Stomach (tissue), 9 donors: Measurements from ENCODE around the gene DPPA5. TPM values are rescaled to one million over a fixed set of nuclear protein-coding genes. Genes with fewer than 3 reads are reported as not detected.
"Not testable (repeated sequence)": the region's sequence is repeated elsewhere in the genome, so short reads cannot be mapped to it uniquely, and the experiment has no call there.

ENCODE experiments used
- DNase-seq, 2 donors: peaks; one replicate each; pipeline versions ENCODE4 v3.0.0 to v3.0.0-alpha.2; 2013 to 2019
- H3K27ac ChIP-seq, 5 donors: fragments of 200-600 bp in 4 of 5; sonication (generic) in 4 of 5; one replicate each; pipeline ENCODE4 v1.5.1; 2013 to 2019; ENCODE audit warnings: mild to moderate bottlenecking in 1 of 5, moderate library complexity in 1 of 5
- H3K27me3 ChIP-seq, 3 donors: fragments of 200-600 bp; sonication (generic); one replicate each; pipeline ENCODE4 v1.5.1; 2017 to 2019; ENCODE audit warnings: mixed run types in 1 of 3
- H3K36me3 ChIP-seq, 4 donors: fragments of 200-600 bp; sonication (generic); 1 replicate in 3 of 4; 2 replicates in 1 of 4; pipeline ENCODE4 v1.5.1; 2016 to 2019
- H3K4me1 ChIP-seq, 4 donors: fragments of 200-600 bp; sonication (generic); one replicate each; pipeline ENCODE4 v1.5.1; 2016 to 2019
- H3K4me3 ChIP-seq, 4 donors: fragments of 200-600 bp; sonication (generic) in 3 of 4; one replicate each; pipeline ENCODE4 v1.5.1; 2016 to 2019; ENCODE audit warnings: mild to moderate bottlenecking in 1 of 4
- H3K9me3 ChIP-seq, 4 donors: fragments of 200-600 bp; sonication (generic); one replicate each; pipeline ENCODE4 v1.5.1; 2016 to 2019
- EP300 ChIP-seq: sonication (generic); formaldehyde crosslinking; IDR thresholded peaks from one replicate; pipeline ENCODE4 v1.6.1; 2017; ENCODE audit warnings: antibody characterized with exemption
- POLR2A ChIP-seq, 4 donors: fragments of 450-650 bp; IDR thresholded peaks; one replicate each; pipeline ENCODE4 v1.6.1; 2016; ENCODE audit warnings: antibody characterized with exemption in 4 of 4, control low read depth in 2 of 4, mild to moderate bottlenecking in 1 of 4, moderate library complexity in 1 of 4
- POLR2AphosphoS5 ChIP-seq, 3 donors: sonication (generic); formaldehyde crosslinking; IDR thresholded peaks; one replicate each; pipeline ENCODE4 v1.6.1; 2016; ENCODE audit warnings: antibody characterized with exemption in 3 of 3
- WGBS, 5 donors: extraction: QIAGEN DNeasy Blood & Tissue Kit in 3 of 5; methylation state at CpG; one replicate each; pipeline versions ENCODE4 v1.1.5 to v1.1.7; 2013 to 2018; 5-methylcytosine and 5-hydroxymethylcytosine counted together
- intact Hi-C: fragments of 100-400 bp; cut with DNase I; formaldehyde crosslinking; loops from one replicate; pipeline ENCODE4 v1.15.1; 2023; ENCODE audit warnings: low total_unique reads
- polyA plus RNA-seq, 3 donors: library from polyadenylated mRNA; stranded (reverse); fragments of 200-250 nt; gene quantifications; one replicate each; pipeline ENCODE4 v1.2.3, GENCODE V29; 2013
- total RNA-seq, 5 donors: library from RNA; depleted of rRNA; stranded (reverse); fragments of >200 nt; gene quantifications; one replicate each; pipeline versions ENCODE4 v1.1.0 to v1.2.3, GENCODE V29; 2014 to 2016
- TF ChIP-seq, protein P1 (sequence below), 7 experiments: fragments of 450-650 bp in 4 of 7; fragments of 200-600 bp in 3 of 7; sonication (generic) in 3 of 7; IDR thresholded peaks; one replicate each; pipeline ENCODE4 v1.5.1; 2016 to 2019; ENCODE audit warnings: antibody characterized with exemption in 7 of 7, control low read depth in 2 of 7, mild to moderate bottlenecking in 1 of 7
- donor health status: healthy with polysubstance abuse.
- donor health status: Bipolar disorder and iron deficiency.
- donor health status: healthy.

Gene DPPA5
- total and polyA plus RNA-seq, 8 donors, result not detected

- no peak for DNase-seq
Measured at GRCh38 chr6:73393278-73393677, 39.2 kb upstream of the DPPA5 start.

GRCh38 chr6:73392188-73392587 lies 38.1 kb upstream of the DPPA5 start:
- peaks cover 0 to 13% (median 5%) of the 10 kb centered on the region in 4 donors for H3K4me1 ChIP-seq
- H3K27me3 ChIP-seq, intact Hi-C loops, DNase-seq, H3K36me3 ChIP-seq, H3K4me3 ChIP-seq, H3K27ac ChIP-seq, H3K9me3 ChIP-seq: not testable (repeated sequence)
- 54 to 72% (median 62%) methylated on average over 4 of the region's 4 CpGs for WGBS, 5 donors

More at GRCh38 chr6:73393278-73393677, 39.2 kb upstream of the DPPA5 start:
- no peak overlapping the region for H3K27ac ChIP-seq
- no peaks in the 10 kb centered on the region for H3K36me3 ChIP-seq
- TF ChIP-seq POLR2AphosphoS5 (IDR thresholded peaks at IDR 0.05) (no peak), EP300 (no peak), POLR2A (IDR thresholded peaks at IDR 0.05) (no peak)
- TF ChIP-seq, protein P1, sequence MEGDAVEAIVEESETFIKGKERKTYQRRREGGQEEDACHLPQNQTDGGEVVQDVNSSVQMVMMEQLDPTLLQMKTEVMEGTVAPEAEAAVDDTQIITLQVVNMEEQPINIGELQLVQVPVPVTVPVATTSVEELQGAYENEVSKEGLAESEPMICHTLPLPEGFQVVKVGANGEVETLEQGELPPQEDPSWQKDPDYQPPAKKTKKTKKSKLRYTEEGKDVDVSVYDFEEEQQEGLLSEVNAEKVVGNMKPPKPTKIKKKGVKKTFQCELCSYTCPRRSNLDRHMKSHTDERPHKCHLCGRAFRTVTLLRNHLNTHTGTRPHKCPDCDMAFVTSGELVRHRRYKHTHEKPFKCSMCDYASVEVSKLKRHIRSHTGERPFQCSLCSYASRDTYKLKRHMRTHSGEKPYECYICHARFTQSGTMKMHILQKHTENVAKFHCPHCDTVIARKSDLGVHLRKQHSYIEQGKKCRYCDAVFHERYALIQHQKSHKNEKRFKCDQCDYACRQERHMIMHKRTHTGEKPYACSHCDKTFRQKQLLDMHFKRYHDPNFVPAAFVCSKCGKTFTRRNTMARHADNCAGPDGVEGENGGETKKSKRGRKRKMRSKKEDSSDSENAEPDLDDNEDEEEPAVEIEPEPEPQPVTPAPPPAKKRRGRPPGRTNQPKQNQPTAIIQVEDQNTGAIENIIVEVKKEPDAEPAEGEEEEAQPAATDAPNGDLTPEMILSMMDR (IDR thresholded peaks at IDR 0.05), result no peak
- no peak overlapping the region for H3K4me3 ChIP-seq
- no peaks in the 10 kb centered on the region for H3K27me3 ChIP-seq
- H3K4me1 ChIP-seq, result peaks cover 0 to 13% (median 5%) of the 10 kb centered on the region in 4 donors
- WGBS, 5 donors, result 87 to 95% (median 94%) methylated on average over 3 of the region's 3 CpGs
- intact Hi-C loops, result no loop called here
- H3K9me3 ChIP-seq, result no peaks in the 10 kb centered on the region

- Histone ChIP-seq H3K27me3 (no peaks in the 10 kb centered on the region), H3K27ac (no peak overlapping the region), H3K36me3 (no peaks in the 10 kb centered on the region), H3K4me3 (no peak overlapping the region), H3K4me1 (peaks cover 0 to 13% (median 5%) of the 10 kb centered on the region in 4 donors), H3K9me3 (no peaks in the 10 kb centered on the region)
- intact Hi-C loops, result no loop called here
- WGBS, 5 donors, result 78 to 89% (median 87%) methylated on average over 2 of the region's 2 CpGs
- TF ChIP-seq, protein P1 (IDR thresholded peaks at IDR 0.05), result no peak
- TF ChIP-seq EP300 (no peak), POLR2AphosphoS5 (IDR thresholded peaks at IDR 0.05) (no peak), POLR2A (IDR thresholded peaks at IDR 0.05) (no peak)
- DNase-seq, result no peak
Measured at GRCh38 chr6:73391675-73392074, 37.6 kb upstream of the DPPA5 start.

- no peak overlapping the region for H3K27ac ChIP-seq
- H3K27me3 ChIP-seq, result no peaks in the 10 kb centered on the region
- H3K9me3 ChIP-seq, result no peaks in the 10 kb centered on the region
- DNase-seq, result no peak
- intact Hi-C loops, result no loop called here
- peaks cover 0 to 13% (median 5%) of the 10 kb centered on the region in 4 donors for H3K4me1 ChIP-seq
- WGBS, 5 donors, result 83 to 87% (median 86%) methylated on average over 10 of the region's 10 CpGs
- H3K36me3 ChIP-seq, result no peaks in the 10 kb centered on the region
- TF ChIP-seq, protein P1 (IDR thresholded peaks at IDR 0.05), result no peak
- TF ChIP-seq EP300 (no peak), POLR2AphosphoS5 (IDR thresholded peaks at IDR 0.05) (no peak), POLR2A (IDR thresholded peaks at IDR 0.05) (no peak)
- H3K4me3 ChIP-seq, result no peak overlapping the region
Measured at GRCh38 chr6:73389854-73390253, 35.8 kb upstream of the DPPA5 start.

GRCh38 chr6:73388800-73389512 lies 34.9 kb upstream of the DPPA5 start:
- no peaks in the 10 kb centered on the region for H3K9me3 ChIP-seq
- no peaks in the 10 kb centered on the region for H3K27me3 ChIP-seq
- H3K36me3 ChIP-seq, result no peaks in the 10 kb centered on the region
- H3K4me1 ChIP-seq, result peaks cover 0 to 13% (median 5%) of the 10 kb centered on the region in 4 donors
- peak; percentile 58 to 80 for DNase-seq
- H3K27ac ChIP-seq, result peak overlapping the region; percentile 54 to 77 (median 70)
- intact Hi-C loops, result no loop called here
- WGBS, 5 donors, result 1 to 5% (median 2%) methylated on average over 23 to 38 of the region's 38 CpGs
- H3K4me3 ChIP-seq, result peak overlapping the region; percentile 49 to 58 (median 52)
- TF ChIP-seq, protein P1 (IDR thresholded peaks at IDR 0.05), result peak in 5 of 7 experiments; percentile 24 to 37 (median 34)
- TF ChIP-seq POLR2AphosphoS5 (IDR thresholded peaks at IDR 0.05), result no peak
- TF ChIP-seq EP300, result no peak
